K562 (cell line): ENCODE results near the gene HCCS. TPM values are rescaled to one million over a fixed set of nuclear protein-coding genes. Genes with fewer than 3 reads are reported as not detected.

ENCODE experiments used
- CBFA2T2 ChIP-seq: fragments of 450-650 bp; conservative IDR thresholded peaks from 2 replicates; pipeline ENCODE4 v1.6.1; 2017; ENCODE audit warnings: mild to moderate bottlenecking
- CHD4 ChIP-seq: fragments of 200-600 bp; sonication (generic); IDR thresholded peaks from 3 replicates; pipeline ENCODE4 v1.6.1; 2012; ENCODE audit warnings: low read depth, mild to moderate bottlenecking, mixed read lengths, low read length, inconsistent platforms; ENCODE audit not compliant: insufficient read depth, insufficient replicate concordance, poor library complexity, severe bottlenecking
- KLF1 ChIP-seq: fragments of 450-650 bp; IDR thresholded peaks from 2 replicates; pipeline ENCODE4 v1.6.1; 2016; ENCODE audit warnings: missing genetic modification characterization, missing compliant biosample characterization
- RUNX1 ChIP-seq: sonication (generic); IDR thresholded peaks from 2 replicates; pipeline ENCODE4 v1.6.1; 2016; ENCODE audit warnings: antibody characterized with exemption, low read depth
- TCF3 ChIP-seq: sonication (generic); formaldehyde crosslinking; IDR thresholded peaks from 2 replicates; pipeline ENCODE4 v1.4.0; 2020; ENCODE audit warnings: mild to moderate bottlenecking, missing genetic modification reagents
- ZHX1 ChIP-seq: fragments of 150-350 bp; conservative IDR thresholded peaks from 2 replicates; pipeline ENCODE4 v1.6.1; 2014; ENCODE audit warnings: low read length
- ZNF408 ChIP-seq: fragments of 250-450 bp; sonication (Bioruptor Pico); IDR thresholded peaks from 2 replicates; pipeline ENCODE4 v1.4.0; 2020; ENCODE audit warnings: low read depth, mild to moderate bottlenecking, moderate library complexity
- ZNF561 ChIP-seq: fragments of 450-650 bp; formaldehyde crosslinking; conservative IDR thresholded peaks from 2 replicates; pipeline ENCODE4 v1.4.0; 2020; ENCODE audit warnings: mild to moderate bottlenecking, moderate library complexity
- ZNF668 ChIP-seq: fragments of 250-450 bp; sonication (Bioruptor Pico); IDR thresholded peaks from 2 replicates; pipeline ENCODE4 v1.8.0; 2022; ENCODE audit warnings: mild to moderate bottlenecking, inconsistent platforms
- polyA plus RNA-seq, 8 experiments: library from polyadenylated mRNA; depleted of rRNA in 4 of 8; stranded (reverse) in 5 of 8; unstranded in 3 of 8; fragments of >200 nt; fragmentation: Nextera tagmentation in 2 of 8; fragmentation: Illumina TruSeq in 1 of 8; extraction: Ambion mirVana in 2 of 8; extraction: Trizol in 1 of 8; gene quantifications; 2 replicates each; pipeline versions ENCODE4 v1.2.1 to v1.2.3, GENCODE V29; 2011 to 2014; ENCODE audit warnings: inconsistent platforms in 1 of 8, missing spikeins in 1 of 8
- total RNA-seq, 7 experiments: library from RNA; depleted of rRNA in 6 of 7; stranded (reverse); fragments of >200 nt in 6 of 7; fragmentation: Illumina TruSeq in 2 of 7; extraction: Trizol in 2 of 7; gene quantifications; 2 replicates each; pipeline versions ENCODE4 v1.2.1 to v1.2.3, GENCODE V29; 2011 to 2021; ENCODE audit warnings: low replicate concordance in 1 of 7
- TF ChIP-seq, protein P1 (sequence below), 2 experiments: fragments of 450-650 bp; IDR thresholded peaks; 2 replicates each; pipeline ENCODE4 v1.6.1; 2018; ENCODE audit warnings: mild to moderate bottlenecking in 2 of 2, low read depth in 1 of 2; ENCODE audit not compliant: partially characterized antibody in 2 of 2

HCCS gene
- total and polyA plus RNA-seq, 9 of the 15 experiments (the other 6 are each of a cell fraction or from before 2014, with no cell fraction given): 22.9 to 81.5 (median 66.9) TPM

DNA sequence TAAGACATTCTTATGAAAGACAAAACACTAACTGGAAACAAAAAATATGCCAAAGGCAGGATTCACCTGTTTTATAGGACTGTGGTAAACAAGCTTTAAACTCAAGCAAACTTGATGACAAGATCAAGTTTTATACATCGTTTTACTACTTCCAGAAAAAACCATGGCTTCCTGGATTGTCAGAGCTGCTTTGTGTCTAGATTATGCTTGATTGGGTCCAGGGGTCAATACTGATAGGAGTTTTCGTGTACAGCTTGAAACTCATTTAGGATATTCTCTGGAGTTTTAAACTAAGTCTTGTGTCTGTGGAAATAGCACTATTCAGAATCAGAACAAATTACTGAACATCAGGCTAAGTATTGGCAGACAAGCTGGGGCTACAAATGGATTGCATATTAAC, 13.0 kb downstream of the HCCS start (continued):
- TF ChIP-seq, protein P1, sequence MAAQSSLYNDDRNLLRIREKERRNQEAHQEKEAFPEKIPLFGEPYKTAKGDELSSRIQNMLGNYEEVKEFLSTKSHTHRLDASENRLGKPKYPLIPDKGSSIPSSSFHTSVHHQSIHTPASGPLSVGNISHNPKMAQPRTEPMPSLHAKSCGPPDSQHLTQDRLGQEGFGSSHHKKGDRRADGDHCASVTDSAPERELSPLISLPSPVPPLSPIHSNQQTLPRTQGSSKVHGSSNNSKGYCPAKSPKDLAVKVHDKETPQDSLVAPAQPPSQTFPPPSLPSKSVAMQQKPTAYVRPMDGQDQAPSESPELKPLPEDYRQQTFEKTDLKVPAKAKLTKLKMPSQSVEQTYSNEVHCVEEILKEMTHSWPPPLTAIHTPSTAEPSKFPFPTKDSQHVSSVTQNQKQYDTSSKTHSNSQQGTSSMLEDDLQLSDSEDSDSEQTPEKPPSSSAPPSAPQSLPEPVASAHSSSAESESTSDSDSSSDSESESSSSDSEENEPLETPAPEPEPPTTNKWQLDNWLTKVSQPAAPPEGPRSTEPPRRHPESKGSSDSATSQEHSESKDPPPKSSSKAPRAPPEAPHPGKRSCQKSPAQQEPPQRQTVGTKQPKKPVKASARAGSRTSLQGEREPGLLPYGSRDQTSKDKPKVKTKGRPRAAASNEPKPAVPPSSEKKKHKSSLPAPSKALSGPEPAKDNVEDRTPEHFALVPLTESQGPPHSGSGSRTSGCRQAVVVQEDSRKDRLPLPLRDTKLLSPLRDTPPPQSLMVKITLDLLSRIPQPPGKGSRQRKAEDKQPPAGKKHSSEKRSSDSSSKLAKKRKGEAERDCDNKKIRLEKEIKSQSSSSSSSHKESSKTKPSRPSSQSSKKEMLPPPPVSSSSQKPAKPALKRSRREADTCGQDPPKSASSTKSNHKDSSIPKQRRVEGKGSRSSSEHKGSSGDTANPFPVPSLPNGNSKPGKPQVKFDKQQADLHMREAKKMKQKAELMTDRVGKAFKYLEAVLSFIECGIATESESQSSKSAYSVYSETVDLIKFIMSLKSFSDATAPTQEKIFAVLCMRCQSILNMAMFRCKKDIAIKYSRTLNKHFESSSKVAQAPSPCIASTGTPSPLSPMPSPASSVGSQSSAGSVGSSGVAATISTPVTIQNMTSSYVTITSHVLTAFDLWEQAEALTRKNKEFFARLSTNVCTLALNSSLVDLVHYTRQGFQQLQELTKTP (IDR thresholded peaks at IDR 0.05; ENCODE audit: low read depth in 1 of 2, partially characterized antibody in 2 of 2): no peak
- TF ChIP-seq TCF3 (no peak), RUNX1 (no peak), ZHX1 (no peak), CBFA2T2 (no peak), ZNF408 (CRISPR knock-in tag) (no peak), KLF1 (tag) (no peak), ZNF561 (CRISPR knock-in tag) (no peak), CHD4 (no peak), ZNF668 (CRISPR knock-in tag) (no peak)
- TF ChIP-seq, all 486 proteins: peak for 0
